Karpas-422 (cell line): ENCODE data around the gene RSRC2. TPM values are rescaled to one million over a fixed set of nuclear protein-coding genes. Genes with fewer than 3 reads are reported as not detected.
"Not testable (repeated sequence)": the region's sequence is repeated elsewhere in the genome, so short reads cannot be mapped to it uniquely, and the experiment has no call there.

Experiments
- DNase-seq: peaks from one replicate; pipeline ENCODE4 v3.0.0-alpha.2; 2015
- H2AFZ ChIP-seq: fragments of 200-600 bp; sonication (generic); 2 replicates; pipeline ENCODE4 v1.6.1; 2014; ENCODE audit warnings: antibody characterized with exemption, low read length, mixed read lengths
- H3K27ac ChIP-seq: fragments of 200-600 bp; sonication (generic); 2 replicates; pipeline ENCODE4 v1.5.1; 2014; ENCODE audit warnings: mild to moderate bottlenecking, low read length, moderate library complexity
- H3K27me3 ChIP-seq: fragments of 200-600 bp; sonication (generic); 2 replicates; pipeline ENCODE4 v1.6.1; 2014; ENCODE audit warnings: low read length, mixed read lengths
- H3K36me3 ChIP-seq: fragments of 200-600 bp; sonication (generic); 2 replicates; pipeline ENCODE4 v1.6.1; 2014; ENCODE audit warnings: low read length, mixed read lengths; ENCODE audit not compliant: insufficient read depth
- H3K4me1 ChIP-seq: fragments of 200-600 bp; sonication (generic); 2 replicates; pipeline ENCODE4 v1.6.1; 2014; ENCODE audit warnings: mild to moderate bottlenecking, low read length, mixed read lengths
- H3K4me2 ChIP-seq: fragments of 200-600 bp; sonication (generic); 2 replicates; pipeline ENCODE4 v1.6.1; 2014; ENCODE audit warnings: low read length, low read depth, mild to moderate bottlenecking; ENCODE audit not compliant: poor library complexity, severe bottlenecking
- H3K4me3 ChIP-seq: fragments of 200-600 bp; sonication (generic); 2 replicates; pipeline ENCODE4 v1.5.1; 2014; ENCODE audit warnings: mild to moderate bottlenecking, antibody characterized with exemption, low read length, mixed read lengths
- H3K79me2 ChIP-seq: fragments of 200-600 bp; sonication (generic); 2 replicates; pipeline ENCODE4 v1.6.1; 2014; ENCODE audit warnings: mild to moderate bottlenecking, low read length, mixed read lengths
- H3K9ac ChIP-seq: fragments of 200-600 bp; sonication (generic); 2 replicates; pipeline ENCODE4 v1.6.0; 2014; ENCODE audit warnings: low read length
- H3K9me2 ChIP-seq: fragments of 200-600 bp; sonication (generic), shearing (Covaris generic); replicated peaks from 2 replicates; pipeline ENCODE4 v1.6.0; 2014; ENCODE audit warnings: mild to moderate bottlenecking, low read length, moderate library complexity; ENCODE audit not compliant: insufficient read depth
- H3K9me3 ChIP-seq: fragments of 300-700, 200-600 bp; sonication (generic); 2 replicates; pipeline ENCODE4 v1.6.1; 2014; ENCODE audit warnings: low read length, mixed read lengths
- H4K20me1 ChIP-seq: fragments of 200-600 bp; sonication (generic); 2 replicates; pipeline ENCODE4 v1.6.1; 2014; ENCODE audit warnings: mild to moderate bottlenecking, antibody characterized with exemption, low read length, low read depth; ENCODE audit not compliant: insufficient read depth
- total RNA-seq: library from RNA; depleted of rRNA; stranded (reverse); fragments of >200 nt; shearing (Covaris generic); gene quantifications from 2 replicates; pipeline ENCODE4 v1.2.3, GENCODE V29; 2014; ENCODE audit warnings: low replicate concordance

RSRC2 gene
- total RNA-seq, 1 experiment from 2014 or later = 71.9 TPM

- H3K79me2 ChIP-seq = no peaks in the 10 kb centered on the region
- H3K9me3 ChIP-seq = no peaks in the 10 kb centered on the region
- no peak overlapping the region for H3K9ac ChIP-seq
- no peak overlapping the region for H3K4me3 ChIP-seq
- DNase-seq = no peak
- no peak overlapping the region for H3K4me2 ChIP-seq
- H3K27ac ChIP-seq = no peak overlapping the region
- H3K9me2 ChIP-seq = no peaks in the 10 kb centered on the region
- no peaks in the 10 kb centered on the region for H3K27me3 ChIP-seq
- no peak overlapping the region for H2AFZ ChIP-seq
- H4K20me1 ChIP-seq = no peaks in the 10 kb centered on the region
- no peaks in the 10 kb centered on the region for H3K4me1 ChIP-seq
- H3K36me3 ChIP-seq = peaks cover 28% of the 10 kb centered on the region; the same call in 1 of the 2 replicates
These were observed 52.4 kb downstream of the RSRC2 start for GRCh38 chr12:122474324-122474716.

GRCh38 chr12:122473543-122474323 lies 53.0 kb downstream of the RSRC2 start:
- no peak for DNase-seq
- Histone ChIP-seq H3K9me3 (no peaks in the 10 kb centered on the region), H3K27me3 (no peaks in the 10 kb centered on the region), H3K27ac (no peak overlapping the region), H3K9me2 (no peaks in the 10 kb centered on the region), H3K9ac (no peak overlapping the region), H2AFZ (no peak overlapping the region), H3K4me1 (no peaks in the 10 kb centered on the region), H3K36me3 (peaks cover 24% of the 10 kb centered on the region; the same call in 1 of the 2 replicates), H3K79me2 (no peaks in the 10 kb centered on the region), H4K20me1 (no peaks in the 10 kb centered on the region), H3K4me2 (no peak overlapping the region), H3K4me3 (no peak overlapping the region)

- no peaks in the 10 kb centered on the region for H3K9me2 ChIP-seq
- peak; percentile 76 for DNase-seq
- no peak overlapping the region for H3K27ac ChIP-seq
- H2AFZ ChIP-seq = no peak overlapping the region
- H3K9ac ChIP-seq = no peak overlapping the region
- no peaks in the 10 kb centered on the region for H3K4me1 ChIP-seq
- H3K27me3 ChIP-seq = no peaks in the 10 kb centered on the region
- peaks cover 13% of the 10 kb centered on the region; the same call in 1 of the 2 replicates for H3K36me3 ChIP-seq
- no peaks in the 10 kb centered on the region for H4K20me1 ChIP-seq
- no peak overlapping the region for H3K4me3 ChIP-seq
- no peak overlapping the region for H3K4me2 ChIP-seq
- H3K9me3 ChIP-seq = no peaks in the 10 kb centered on the region
- no peaks in the 10 kb centered on the region for H3K79me2 ChIP-seq
These were observed 55.2 kb downstream of the RSRC2 start for GRCh38 chr12:122471324-122472226.

- H3K9me2 ChIP-seq, H3K9ac ChIP-seq, H2AFZ ChIP-seq, H3K27ac ChIP-seq, H3K4me2 ChIP-seq, H3K4me3 ChIP-seq, H3K27me3 ChIP-seq, H3K9me3 ChIP-seq, DNase-seq, H3K4me1 ChIP-seq, H4K20me1 ChIP-seq, H3K79me2 ChIP-seq: not testable (repeated sequence)
- H3K36me3 ChIP-seq = peaks cover 12% of the 10 kb centered on the region; the same call in 1 of the 2 replicates
These were observed 56.2 kb downstream of the RSRC2 start for GRCh38 chr12:122470576-122470975.

GRCh38 chr12:122469856-122470255 lies 56.9 kb downstream of the RSRC2 start:
- not testable (repeated sequence) for H2AFZ ChIP-seq, H3K4me3 ChIP-seq, H3K9me2 ChIP-seq

GRCh38 chr12:122467983-122468382 lies 58.8 kb downstream of the RSRC2 start:
- peaks cover 6% of the 10 kb centered on the region; the same call in 1 of the 2 replicates for H3K36me3 ChIP-seq
- no peak overlapping the region for H3K4me2 ChIP-seq
- no peaks in the 10 kb centered on the region for H3K9me2 ChIP-seq
- H3K4me3 ChIP-seq = no peak overlapping the region
- H4K20me1 ChIP-seq = no peaks in the 10 kb centered on the region
- H3K27me3 ChIP-seq = no peaks in the 10 kb centered on the region
- H3K4me1 ChIP-seq = no peaks in the 10 kb centered on the region
- H3K9ac ChIP-seq = no peak overlapping the region
- H3K79me2 ChIP-seq = no peaks in the 10 kb centered on the region
- no peak for DNase-seq
- H3K9me3 ChIP-seq = no peaks in the 10 kb centered on the region
- H2AFZ ChIP-seq = no peak overlapping the region
- H3K27ac ChIP-seq = no peak overlapping the region

More at GRCh38 chr12:122469856-122470255, 56.9 kb downstream of the RSRC2 start:
- not testable (repeated sequence) for H3K4me2 ChIP-seq, H3K79me2 ChIP-seq, DNase-seq, H3K27ac ChIP-seq, H3K27me3 ChIP-seq, H3K9me3 ChIP-seq, H3K36me3 ChIP-seq, H4K20me1 ChIP-seq, H3K4me1 ChIP-seq, H3K9ac ChIP-seq

GRCh38 chr12:122464317-122465042 lies 62.3 kb downstream of the RSRC2 start:
- H3K9me2 ChIP-seq, H3K4me3 ChIP-seq, H4K20me1 ChIP-seq, H3K27me3 ChIP-seq, H3K36me3 ChIP-seq, H2AFZ ChIP-seq, H3K4me2 ChIP-seq, H3K4me1 ChIP-seq, DNase-seq, H3K27ac ChIP-seq, H3K9ac ChIP-seq, H3K79me2 ChIP-seq, H3K9me3 ChIP-seq: not testable (repeated sequence)

GRCh38 chr12:122460641-122461040 lies 66.1 kb downstream of the RSRC2 start:
- no peaks in the 10 kb centered on the region for H3K36me3 ChIP-seq
- no peaks in the 10 kb centered on the region for H3K9me3 ChIP-seq
- H3K27ac ChIP-seq = no peak overlapping the region
- H3K27me3 ChIP-seq = no peaks in the 10 kb centered on the region
- no peak overlapping the region for H3K4me2 ChIP-seq
- H4K20me1 ChIP-seq = no peaks in the 10 kb centered on the region
- H3K4me1 ChIP-seq = no peaks in the 10 kb centered on the region
- H3K4me3 ChIP-seq = no peak overlapping the region
- H3K9me2 ChIP-seq = no peaks in the 10 kb centered on the region
- H3K79me2 ChIP-seq = no peaks in the 10 kb centered on the region
- H2AFZ ChIP-seq = no peak overlapping the region
- no peak overlapping the region for H3K9ac ChIP-seq
- DNase-seq = no peak
